CD8-positive, alpha-beta memory T cell (primary cell): ENCODE results near the gene NMT2. TPM values are rescaled to one million over a fixed set of nuclear protein-coding genes. Genes with fewer than 3 reads are reported as not detected.

Source experiments
- CTCF ChIA-PET: fragments of 350-600 bp; sonication (Branson Sonifier 250); formaldehyde crosslinking; loops from one replicate; lab custom pipeline; 2021; ENCODE audit warnings: antibody characterized with exemption; lab: Charles Lee
- POLR2A ChIA-PET: fragments of 350-600 bp; sonication (Branson Sonifier 250); formaldehyde crosslinking; loops from one replicate; lab custom pipeline; 2021; ENCODE audit warnings: antibody characterized with exemption; lab: Charles Lee
- DNase-seq, 5 donors: peaks; one replicate each; pipeline versions ENCODE4 v3.0.0 to v3.0.0-alpha.2; 2020 to 2022; ENCODE audit warnings: mixed read lengths in 1 of 5
- H3K27ac ChIP-seq: one replicate; pipeline ENCODE4 v1.7.0; 2013; ENCODE audit warnings: low read depth, mild to moderate bottlenecking, low read length, moderate library complexity
- H3K27me3 ChIP-seq: 2 replicates; pipeline ENCODE4 v1.7.0; 2013; ENCODE audit warnings: low read length, mild to moderate bottlenecking; ENCODE audit not compliant: insufficient read depth, poor library complexity, severe bottlenecking
- H3K36me3 ChIP-seq: 2 replicates; pipeline ENCODE4 v1.7.0; 2013; ENCODE audit warnings: mild to moderate bottlenecking, low read length, moderate library complexity; ENCODE audit not compliant: insufficient read depth
- H3K4me1 ChIP-seq: 2 replicates; pipeline ENCODE4 v1.7.0; 2013; ENCODE audit warnings: mild to moderate bottlenecking, low read length, moderate library complexity; ENCODE audit not compliant: insufficient read depth
- H3K4me3 ChIP-seq: 2 replicates; pipeline ENCODE4 v1.7.0; 2013; ENCODE audit warnings: mild to moderate bottlenecking, low read length
- H3K9me3 ChIP-seq: 2 replicates; pipeline ENCODE4 v1.7.0; 2013; ENCODE audit warnings: mild to moderate bottlenecking, low read length
- H3K27ac Mint-ChIP-seq, 8 donors: one replicate each; pipeline ENCODE4 v1.8.0; 2020 to 2021; ENCODE audit warnings: mixed read lengths in 8 of 8, mild to moderate bottlenecking in 6 of 8, inconsistent platforms in 3 of 8, moderate library complexity in 3 of 8
- H3K27me3 Mint-ChIP-seq, 2 donors: one replicate each; pipeline ENCODE4 v1.8.0; 2020 to 2021; ENCODE audit warnings: mixed read lengths in 2 of 2, mild to moderate bottlenecking in 1 of 2, moderate library complexity in 1 of 2
- H3K36me3 Mint-ChIP-seq, 3 donors: one replicate each; pipeline ENCODE4 v1.8.0; 2020 to 2021; ENCODE audit warnings: mixed read lengths in 3 of 3, inconsistent platforms in 1 of 3, mild to moderate bottlenecking in 1 of 3
- H3K4me1 Mint-ChIP-seq, 3 donors: one replicate each; pipeline ENCODE4 v1.8.0; 2020 to 2021; ENCODE audit warnings: mixed read lengths in 3 of 3, inconsistent platforms in 1 of 3, mild to moderate bottlenecking in 1 of 3
- H3K4me3 Mint-ChIP-seq, 7 donors: one replicate each; pipeline ENCODE4 v1.8.0; 2020 to 2021; ENCODE audit warnings: mixed read lengths in 7 of 7, mild to moderate bottlenecking in 6 of 7, moderate library complexity in 4 of 7, inconsistent platforms in 2 of 7
- H3K9me3 Mint-ChIP-seq, 5 donors: one replicate each; pipeline ENCODE4 v1.8.0; 2020 to 2022; ENCODE audit warnings: mixed read lengths in 5 of 5, mild to moderate bottlenecking in 3 of 5, moderate library complexity in 2 of 5, inconsistent platforms in 1 of 5
- polyA plus RNA-seq: library from polyadenylated mRNA; unstranded; fragments of 300-500 nt; fragmentation: Illumina TruSeq; gene quantifications from one replicate; pipeline ENCODE4 v1.2.3, GENCODE V29; 2021
- total RNA-seq, 2 experiments: library from RNA; stranded (reverse); gene quantifications; one replicate each; pipeline ENCODE4 v1.2.3, GENCODE V29; 2021

NMT2 gene
- total and polyA plus RNA-seq, 3 experiments from 2014 or later: 16.1 to 36.6 (median 16.8) TPM

- H3K27me3 ChIP-seq: no peaks in the 10 kb centered on the region
- peaks cover 55% of the 10 kb centered on the region for H3K4me1 ChIP-seq
- H3K27ac ChIP-seq: peak overlapping the region; percentile 28
- H3K4me3 ChIP-seq: peak overlapping the region; percentile 67
- POLR2A ChIA-PET: interaction anchor here (0.6 to 2.9 kb wide), 7 partner anchors 18 to 644 kb away, joined by 3 to 20 read pairs (median 5); partner anchors contain the start of genes MEIG1 and RPP38
- Mint-ChIP-seq H3K36me3 (peaks cover 0 to 15% (median 0%) of the 10 kb centered on the region in 3 donors), H3K27ac (peak overlapping the region; percentile 16 to 97 (median 92)), H3K4me3 (peak overlapping the region; percentile 90 to 97 (median 95)), H3K9me3 (no peaks in the 10 kb centered on the region), H3K4me1 (peaks cover 59 to 74% (median 67%) of the 10 kb centered on the region in 3 donors), H3K27me3 (no peaks in the 10 kb centered on the region)
- CTCF ChIA-PET: interaction anchor here (0.6 to 3.2 kb wide), 14 partner anchors 9 to 204 kb away, joined by 3 to 15 read pairs (median 3); partner anchors contain the start of gene FAM171A1
- H3K9me3 ChIP-seq: no peaks in the 10 kb centered on the region
- no peaks in the 10 kb centered on the region for H3K36me3 ChIP-seq
- peak; percentile 10 to 66 (median 30) for DNase-seq
These were observed 842 bp downstream of the NMT2 start for GRCh38 chr10:15167411-15168290.

- H3K27ac Mint-ChIP-seq: peak overlapping the region in 4 of 8 donors; percentile 27 to 93 (median 66)
- POLR2A ChIA-PET: interaction anchor here (1.2 to 2.9 kb wide), 2 partner anchors 69 to 207 kb away, joined by 3 to 12 read pairs; partner anchors contain the start of genes MEIG1 and RPP38
- Histone ChIP-seq H3K9me3 (no peaks in the 10 kb centered on the region), H3K27ac (no peak overlapping the region), H3K4me1 (peaks cover 47% of the 10 kb centered on the region), H3K27me3 (no peaks in the 10 kb centered on the region), H3K4me3 (peak overlapping the region; percentile 2), H3K36me3 (no peaks in the 10 kb centered on the region)
- no peaks in the 10 kb centered on the region for H3K9me3 Mint-ChIP-seq
- CTCF ChIA-PET: interaction anchor here (1.0 to 1.9 kb wide), 3 partner anchors 20 to 60 kb away, joined by 3 to 5 read pairs (median 4); no protein-coding TSS in a partner anchor
- peak overlapping the region; percentile 84 to 97 (median 94) for H3K4me3 Mint-ChIP-seq
- no peak for DNase-seq
- H3K4me1 Mint-ChIP-seq: peaks cover 57 to 76% (median 69%) of the 10 kb centered on the region in 3 donors
- H3K36me3 Mint-ChIP-seq: peaks cover 0 to 17% (median 0%) of the 10 kb centered on the region in 3 donors
- no peaks in the 10 kb centered on the region for H3K27me3 Mint-ChIP-seq
These were observed 2.2 kb downstream of the NMT2 start for GRCh38 chr10:15166325-15166724.

GRCh38 chr10:15163253-15163828, 5.2 kb downstream of the NMT2 start:
- Histone ChIP-seq H3K4me1 (peaks cover 25% of the 10 kb centered on the region), H3K4me3 (no peak overlapping the region), H3K27me3 (no peaks in the 10 kb centered on the region), H3K27ac (no peak overlapping the region), H3K9me3 (no peaks in the 10 kb centered on the region), H3K36me3 (no peaks in the 10 kb centered on the region)
- no peak for DNase-seq
- H3K36me3 Mint-ChIP-seq: peaks cover 0 to 28% (median 4%) of the 10 kb centered on the region in 3 donors
- peaks cover 50 to 80% (median 62%) of the 10 kb centered on the region in 3 donors for H3K4me1 Mint-ChIP-seq
- POLR2A ChIA-PET: no interaction called here
- no peaks in the 10 kb centered on the region for H3K9me3 Mint-ChIP-seq
- no peaks in the 10 kb centered on the region for H3K27me3 Mint-ChIP-seq
- CTCF ChIA-PET: no interaction called here
- H3K27ac Mint-ChIP-seq: peak overlapping the region in 1 of 8 donors; percentile 51
- no peak overlapping the region for H3K4me3 Mint-ChIP-seq

- H3K9me3 ChIP-seq: no peaks in the 10 kb centered on the region
- H3K27ac ChIP-seq: no peak overlapping the region
- Mint-ChIP-seq H3K36me3 (peaks cover 0 to 44% (median 5%) of the 10 kb centered on the region in 3 donors), H3K27me3 (no peaks in the 10 kb centered on the region), H3K4me1 (peaks cover 39 to 88% (median 49%) of the 10 kb centered on the region in 3 donors), H3K4me3 (no peak overlapping the region), H3K27ac (peak overlapping the region in 2 of 8 donors; percentile 42 to 92), H3K9me3 (no peaks in the 10 kb centered on the region)
- peaks cover 2% of the 10 kb centered on the region for H3K4me1 ChIP-seq
- no peak overlapping the region for H3K4me3 ChIP-seq
- POLR2A ChIA-PET: no interaction called here
- no peaks in the 10 kb centered on the region for H3K27me3 ChIP-seq
- no peaks in the 10 kb centered on the region for H3K36me3 ChIP-seq
- CTCF ChIA-PET: no interaction called here
- no peak for DNase-seq
These were observed 9.5 kb downstream of the NMT2 start for GRCh38 chr10:15158972-15159371.

- peaks cover 38 to 84% (median 45%) of the 10 kb centered on the region in 3 donors for H3K4me1 Mint-ChIP-seq
- no peaks in the 10 kb centered on the region for H3K9me3 Mint-ChIP-seq
- Histone ChIP-seq H3K27ac (no peak overlapping the region), H3K4me1 (no peaks in the 10 kb centered on the region), H3K27me3 (no peaks in the 10 kb centered on the region), H3K4me3 (no peak overlapping the region), H3K9me3 (no peaks in the 10 kb centered on the region), H3K36me3 (no peaks in the 10 kb centered on the region)
- no peaks in the 10 kb centered on the region for H3K27me3 Mint-ChIP-seq
- no peak for DNase-seq
- peaks cover 0 to 41% (median 5%) of the 10 kb centered on the region in 3 donors for H3K36me3 Mint-ChIP-seq
- H3K4me3 Mint-ChIP-seq: no peak overlapping the region
- ChIA-PET POLR2A (no interaction called here), CTCF (no interaction called here)
- H3K27ac Mint-ChIP-seq: peak overlapping the region in 4 of 8 donors; percentile 6 to 92 (median 26)
These were observed 10.0 kb downstream of the NMT2 start for GRCh38 chr10:15158448-15158847.

GRCh38 chr10:15155978-15156656, 12.4 kb downstream of the NMT2 start:
- no peak overlapping the region for H3K4me3 Mint-ChIP-seq
- no peaks in the 10 kb centered on the region for H3K9me3 ChIP-seq
- H3K36me3 Mint-ChIP-seq: peaks cover 0 to 40% (median 8%) of the 10 kb centered on the region in 3 donors
- H3K36me3 ChIP-seq: no peaks in the 10 kb centered on the region
- H3K9me3 Mint-ChIP-seq: no peaks in the 10 kb centered on the region
- peaks cover 13% of the 10 kb centered on the region for H3K4me1 ChIP-seq
- ChIA-PET CTCF (no interaction called here), POLR2A (no interaction called here)
- no peaks in the 10 kb centered on the region for H3K27me3 Mint-ChIP-seq
- DNase-seq: no peak
- no peak overlapping the region for H3K27ac ChIP-seq
- H3K27me3 ChIP-seq: no peaks in the 10 kb centered on the region
- no peak overlapping the region for H3K4me3 ChIP-seq
- peaks cover 47 to 90% (median 55%) of the 10 kb centered on the region in 3 donors for H3K4me1 Mint-ChIP-seq
- no peak overlapping the region for H3K27ac Mint-ChIP-seq

- Histone ChIP-seq H3K36me3 (no peaks in the 10 kb centered on the region), H3K27ac (no peak overlapping the region), H3K4me1 (peaks cover 13% of the 10 kb centered on the region), H3K9me3 (no peaks in the 10 kb centered on the region), H3K4me3 (no peak overlapping the region), H3K27me3 (no peaks in the 10 kb centered on the region)
- Mint-ChIP-seq H3K27ac (peak overlapping the region in 2 of 8 donors; percentile 26 to 72), H3K4me1 (peaks cover 38 to 69% (median 40%) of the 10 kb centered on the region in 3 donors), H3K36me3 (peaks cover 0 to 27% (median 3%) of the 10 kb centered on the region in 3 donors), H3K4me3 (no peak overlapping the region), H3K9me3 (no peaks in the 10 kb centered on the region), H3K27me3 (no peaks in the 10 kb centered on the region)
- CTCF ChIA-PET: no interaction called here
- no peak for DNase-seq
- POLR2A ChIA-PET: no interaction called here
These were observed 15.9 kb downstream of the NMT2 start for GRCh38 chr10:15152556-15152955.
